GM23338 (cell line): Measurements from ENCODE around the gene SLC23A3.

Source experiments
- CREB1 ChIP-seq: fragments of 250-450 bp; sonication (Bioruptor Pico); IDR thresholded peaks from 2 replicates; pipeline ENCODE4 v1.5.0; 2020; ENCODE audit warnings: low read depth, mild to moderate bottlenecking, moderate library complexity
- CTCF ChIP-seq, 2 experiments: fragments of 200-600 bp in 1 of 2; sonication (generic) in 1 of 2; conservative IDR thresholded peaks; 2 replicates each; pipeline versions ENCODE4 v1.5.1 to v1.6.1; 2016 to 2017; ENCODE audit warnings: antibody characterized with exemption in 2 of 2, low read depth in 2 of 2, mild to moderate bottlenecking in 2 of 2, moderate library complexity in 1 of 2
- ETS1 ChIP-seq: IDR thresholded peaks from 2 replicates; pipeline ENCODE4 v1.6.1; 2016; ENCODE audit warnings: antibody characterized with exemption
- EZH2 ChIP-seq: fragments of 200-600 bp; sonication (generic); IDR thresholded peaks from one replicate; pipeline ENCODE4 v1.8.0; 2017; ENCODE audit warnings: antibody characterized with exemption, mild to moderate bottlenecking, low read depth; ENCODE audit not compliant: unreplicated experiment
- EZH2phosphoT487 ChIP-seq: fragments of 200-600 bp; sonication (generic); IDR thresholded peaks from one replicate; pipeline ENCODE4 v1.8.1; 2018; ENCODE audit warnings: antibody characterized with exemption; ENCODE audit not compliant: unreplicated experiment
- NANOG ChIP-seq: IDR thresholded peaks from 2 replicates; pipeline ENCODE4 v1.6.1; 2016; ENCODE audit warnings: antibody characterized with exemption, borderline replicate concordance
- POLR2AphosphoS5 ChIP-seq: IDR thresholded peaks from 2 replicates; pipeline ENCODE4 v1.6.1; 2016; ENCODE audit warnings: antibody characterized with exemption, low read depth
- REST ChIP-seq: IDR thresholded peaks from one replicate; pipeline ENCODE4 v1.6.1; 2018; ENCODE audit warnings: antibody characterized with exemption; ENCODE audit not compliant: unreplicated experiment
- ZNF114 ChIP-seq: fragments of 250-450 bp; sonication (Bioruptor Pico); IDR thresholded peaks from 2 replicates; pipeline ENCODE4 v1.5.0; 2020; ENCODE audit warnings: mild to moderate bottlenecking, moderate library complexity
- ZNF331 ChIP-seq: fragments of 250-450 bp; sonication (Bioruptor Pico); IDR thresholded peaks from 2 replicates; pipeline ENCODE4 v1.5.0; 2020; ENCODE audit warnings: low read depth, mild to moderate bottlenecking, moderate library complexity
- ZNF462 ChIP-seq: fragments of 250-450 bp; sonication (Bioruptor Pico); IDR thresholded peaks from 2 replicates; pipeline ENCODE4 v1.5.0; 2020; ENCODE audit warnings: mild to moderate bottlenecking, moderate library complexity

- TF ChIP-seq CTCF (conservative IDR thresholded peaks at IDR 0.05; ENCODE audit: low read depth in 2 of 2) (no peak), POLR2AphosphoS5 (no peak), EZH2 (no peak), ZNF331 (CRISPR knock-in tag) (no peak), REST (no peak), EZH2phosphoT487 (no peak), CREB1 (CRISPR knock-in tag) (no peak), ZNF462 (CRISPR knock-in tag) (no peak), ETS1 (no peak), ZNF114 (CRISPR knock-in tag) (no peak), NANOG (no peak)
Observed at GRCh38 chr2:219122202-219122980, 47.4 kb downstream of the SLC23A3 start.
